GM19463 (cell line): ENCODE measurements around the gene ARHGAP15.

Experiments used
- ATAC-seq: cut with Tn5 transposase; IDR thresholded peaks from one replicate; pipeline ENCODE4 v1.9.1; 2021; ENCODE audit warnings: mild to moderate bottlenecking, moderate library complexity; ENCODE audit not compliant: unreplicated experiment

ARHGAP15 gene

DNA sequence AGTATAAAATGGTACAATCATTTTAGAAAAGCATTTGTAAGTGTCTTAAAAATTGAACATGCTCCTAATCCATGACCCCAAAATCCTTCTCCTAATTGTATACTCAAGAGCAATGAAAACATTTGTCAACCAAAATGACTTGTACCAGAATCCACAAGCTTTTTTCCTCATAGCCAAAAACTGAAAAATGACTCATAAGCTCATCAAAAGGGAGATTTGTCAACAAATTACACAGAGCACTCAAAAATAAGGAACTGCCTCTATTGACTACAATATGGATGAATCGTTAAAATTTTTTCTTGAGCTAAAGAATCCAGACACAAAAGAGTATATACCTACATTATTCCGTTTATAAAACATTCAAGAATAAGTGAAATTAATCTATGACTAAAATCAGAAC is 544.8 kb downstream of the ARHGAP15 start:
- ATAC-seq, result no peak

DNA sequence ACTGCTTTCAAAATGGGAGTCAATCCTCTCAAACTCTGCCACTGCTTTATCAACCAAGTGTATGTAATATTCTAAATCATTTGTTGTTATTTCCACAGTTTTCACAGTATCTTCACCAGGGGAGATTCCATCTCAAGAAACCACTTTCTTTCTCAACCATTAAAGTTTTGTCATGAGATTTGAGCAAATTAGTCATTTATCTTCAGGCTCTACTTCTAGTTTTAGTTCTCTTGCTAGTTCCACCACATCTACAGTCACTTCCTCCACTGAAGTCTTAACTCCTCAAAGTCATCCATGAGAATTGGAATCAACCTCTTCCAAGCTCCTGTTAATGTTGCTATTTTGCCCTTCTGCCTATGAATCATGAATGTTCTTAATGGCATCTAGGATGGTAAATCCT is 545.8 kb downstream of the ARHGAP15 start:
- ATAC-seq, result no peak

DNA sequence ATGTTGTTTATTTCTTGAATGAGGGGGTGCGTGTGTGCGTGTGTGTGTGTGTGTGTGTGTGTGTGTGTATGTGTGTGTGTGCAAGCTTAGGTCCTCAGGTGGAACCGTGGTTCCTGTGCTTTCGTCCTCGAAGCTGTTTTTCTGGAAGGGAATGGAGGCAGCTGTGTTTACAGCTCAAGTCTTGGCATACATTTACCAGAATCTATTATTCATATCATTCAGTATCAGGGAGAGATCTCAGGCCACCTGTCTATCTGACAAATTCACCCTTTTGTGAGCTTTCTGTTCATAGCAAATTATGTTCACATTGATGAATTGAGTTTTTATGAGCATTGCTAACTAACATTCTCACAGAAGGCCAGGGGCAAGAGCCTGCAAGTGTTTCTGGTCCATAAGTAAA is 550.4 kb downstream of the ARHGAP15 start:
- ATAC-seq, result no peak

DNA sequence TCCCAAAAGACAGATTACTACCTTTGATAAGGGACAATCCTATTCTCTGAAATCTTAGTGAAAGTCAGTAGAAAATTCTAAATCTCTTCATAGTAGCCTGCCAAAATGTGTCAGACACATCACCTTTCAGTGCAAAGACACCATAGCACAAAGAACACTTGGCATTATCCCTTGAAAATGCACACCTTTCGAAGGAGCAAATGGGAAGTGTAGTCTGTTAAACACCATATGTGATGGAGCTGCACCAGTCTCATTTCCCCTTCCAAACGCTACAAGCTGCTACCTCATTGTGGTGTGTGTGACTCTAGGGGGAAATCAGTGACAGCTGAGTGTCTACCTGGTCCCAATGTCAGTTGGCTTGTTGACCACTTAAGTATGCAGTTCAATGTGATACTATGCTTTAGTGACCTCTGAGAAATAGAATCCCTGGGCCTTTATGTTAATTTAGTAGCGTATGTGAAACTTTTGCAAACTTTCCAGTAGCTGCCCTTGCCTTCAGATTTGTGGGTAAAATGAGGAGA is 551.7 kb downstream of the ARHGAP15 start:
- no peak for ATAC-seq

DNA sequence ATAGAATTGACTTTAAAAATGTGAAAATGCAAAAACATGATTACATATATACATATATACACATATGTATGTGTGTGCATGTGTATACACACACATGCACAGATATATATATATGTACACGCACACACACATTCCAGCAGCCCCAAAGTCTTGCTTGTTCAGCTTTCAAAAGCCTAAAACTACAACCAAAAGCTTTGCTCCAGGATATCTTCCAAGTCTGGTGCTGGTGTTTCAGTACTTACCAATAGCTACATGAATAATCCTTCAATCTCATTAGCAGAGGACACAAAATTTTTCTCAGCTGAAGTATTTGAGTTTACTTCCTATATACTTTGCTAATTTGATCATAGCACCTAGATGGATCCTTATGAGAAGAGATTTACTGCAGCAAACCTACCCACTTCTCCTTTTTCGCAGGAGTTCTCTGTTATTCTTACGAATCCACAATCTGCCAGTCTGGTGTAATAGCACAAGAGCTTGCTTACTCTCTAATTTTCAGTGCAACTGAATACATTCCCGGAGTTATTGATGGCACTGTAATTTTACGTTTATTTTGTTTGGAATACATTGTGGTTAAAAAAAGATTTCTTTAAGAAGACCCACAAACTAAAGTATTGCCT is 553.3 kb downstream of the ARHGAP15 start:
- ATAC-seq, result no peak

DNA sequence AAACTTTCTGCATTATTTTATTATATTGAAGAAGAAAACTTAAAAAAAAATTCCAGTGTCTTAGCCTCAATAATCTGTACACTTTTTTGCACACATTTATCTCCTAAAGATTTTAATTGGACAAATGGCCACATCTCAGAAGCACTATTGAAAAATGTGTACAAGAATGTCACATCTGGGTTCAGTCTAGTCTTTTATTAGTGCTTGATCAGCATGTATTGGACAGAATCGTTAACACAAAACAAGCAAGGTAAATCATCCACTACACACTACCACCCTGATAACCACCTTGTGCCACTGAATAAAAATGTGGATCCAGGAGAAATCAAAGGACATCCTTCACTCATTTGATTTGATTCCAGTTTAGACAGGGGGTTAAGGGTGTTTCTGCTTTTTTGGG is 554.8 kb downstream of the ARHGAP15 start:
- ATAC-seq, result no peak

DNA sequence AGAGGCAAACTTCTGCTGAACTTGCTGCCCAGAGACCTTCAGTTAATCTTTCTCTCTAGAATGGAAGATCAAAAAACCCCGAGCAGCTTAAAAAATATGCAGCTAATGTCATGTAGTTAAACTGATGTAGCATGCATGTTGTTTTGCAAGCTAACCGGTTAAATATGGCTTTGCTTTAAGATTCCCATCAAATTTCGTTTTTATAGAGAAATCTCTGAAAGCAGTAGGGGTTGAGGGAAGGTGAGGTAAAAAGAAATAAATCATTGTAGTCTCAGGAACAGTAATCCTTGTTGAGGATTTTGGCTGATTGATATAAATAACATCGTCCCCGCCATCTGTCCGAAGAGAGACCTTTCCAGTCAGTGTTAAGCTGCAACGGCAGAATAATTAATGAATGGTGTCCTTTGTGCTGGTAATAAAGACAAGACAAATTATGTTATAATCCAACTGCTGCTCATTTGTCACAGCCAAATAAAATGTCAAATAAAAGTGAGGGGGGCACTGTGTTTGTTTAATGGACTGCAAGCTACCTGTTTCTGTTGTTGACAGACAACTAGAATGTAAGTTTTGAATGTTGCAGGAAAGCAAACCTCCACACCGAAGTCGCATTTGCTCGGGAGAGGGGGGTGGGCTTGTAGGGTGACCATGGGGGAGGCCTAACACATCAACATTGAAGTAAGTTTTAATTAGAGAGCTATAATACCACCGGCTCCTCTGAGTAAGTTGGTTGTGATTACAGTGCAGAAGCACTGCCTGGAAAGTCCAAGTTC is 555.5 kb downstream of the ARHGAP15 start:
- no peak for ATAC-seq

DNA sequence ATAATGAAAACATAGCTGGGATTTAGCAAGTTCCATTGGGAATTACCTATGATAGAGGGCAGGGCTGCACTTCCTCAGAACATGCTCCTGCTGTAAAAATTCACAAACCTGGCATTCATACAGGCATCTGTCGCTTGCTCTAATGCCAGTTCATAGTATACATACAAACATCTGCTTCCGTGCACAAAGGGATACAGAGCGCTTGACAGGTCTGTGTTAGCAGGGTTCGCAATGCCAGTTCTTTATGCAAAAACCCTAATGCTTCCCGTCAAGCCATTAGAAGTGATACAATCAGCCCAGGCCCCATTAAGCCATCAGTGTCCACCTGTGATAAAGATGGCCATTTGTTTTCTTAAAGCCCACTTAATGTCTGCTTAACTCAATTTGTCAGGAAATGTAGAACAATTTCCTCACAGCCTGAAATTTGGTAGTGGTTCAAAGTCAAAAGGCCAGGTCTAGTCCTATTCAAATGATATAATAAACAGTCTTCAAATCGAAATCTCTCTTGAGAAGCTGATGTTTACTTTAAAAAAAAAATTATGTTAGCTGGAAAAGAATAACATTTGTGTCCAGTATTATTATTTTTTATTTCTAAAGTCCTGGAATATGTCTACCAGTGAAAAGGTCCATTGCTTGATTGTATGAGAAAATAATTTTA is 556.3 kb downstream of the ARHGAP15 start:
- no peak for ATAC-seq

DNA sequence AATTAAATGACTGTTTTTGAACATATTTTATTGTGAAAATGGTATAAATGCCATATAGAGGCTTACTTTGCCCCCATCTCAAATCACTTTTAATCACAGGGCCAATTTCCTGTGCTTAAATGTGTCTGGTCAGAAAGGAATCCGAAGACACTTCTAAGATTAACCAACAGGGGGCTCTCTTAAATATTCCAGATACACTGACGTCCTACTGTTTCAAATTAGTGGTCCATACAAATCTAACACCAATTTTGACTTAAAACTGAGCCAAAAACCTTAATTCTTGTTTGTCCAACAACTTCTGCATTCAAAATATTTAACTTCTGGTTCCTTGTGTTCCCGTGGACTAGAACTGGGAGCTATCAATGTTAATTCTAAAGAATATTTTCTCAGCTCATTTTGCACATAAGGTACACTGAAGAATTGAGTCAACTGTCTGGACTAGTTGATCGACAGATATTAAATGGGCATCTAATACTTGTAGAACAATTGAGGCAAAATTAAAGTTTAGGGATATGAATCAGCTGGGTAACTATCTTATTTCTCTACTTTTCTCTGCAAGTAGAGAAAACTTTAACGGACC is 557.5 kb downstream of the ARHGAP15 start:
- no peak for ATAC-seq

DNA sequence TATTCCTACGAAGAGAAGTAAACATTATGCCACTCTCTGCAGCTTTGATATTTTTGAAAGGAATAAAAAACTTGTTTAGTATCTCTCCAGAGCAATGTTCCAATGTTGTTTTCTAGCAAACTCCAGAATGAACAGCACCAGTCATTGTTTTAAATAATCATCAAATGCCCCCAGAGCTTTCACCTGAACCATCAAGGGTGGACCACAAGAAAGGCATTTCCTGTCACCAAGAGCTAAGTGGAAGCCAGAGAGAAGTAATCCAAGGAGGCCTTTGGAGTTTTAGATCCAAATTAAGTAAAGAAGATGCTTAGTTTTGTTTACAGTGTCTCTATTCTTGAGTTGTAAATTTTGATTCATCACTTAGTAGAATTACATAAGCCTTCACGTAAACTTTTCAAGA is 559.0 kb downstream of the ARHGAP15 start:
- ATAC-seq, result no peak

DNA sequence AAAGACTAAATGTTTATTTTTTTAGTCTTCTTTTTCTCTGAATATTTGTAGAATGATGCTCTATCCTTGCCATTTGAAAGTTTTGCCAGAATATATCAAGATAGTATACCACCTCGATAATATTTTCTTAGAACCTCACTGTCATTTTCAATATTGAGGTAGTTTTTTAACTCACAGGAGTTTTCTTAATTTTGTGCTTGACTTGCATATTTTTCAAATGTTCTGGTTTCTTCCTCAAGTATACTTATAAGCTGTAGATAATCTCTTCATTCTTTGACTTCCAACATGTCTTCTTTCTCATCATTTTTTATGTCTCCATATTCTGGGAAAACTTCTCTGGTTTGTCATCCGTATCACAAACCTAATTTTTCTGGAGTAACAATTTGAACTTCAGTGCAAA is 559.6 kb downstream of the ARHGAP15 start:
- no peak for ATAC-seq

DNA sequence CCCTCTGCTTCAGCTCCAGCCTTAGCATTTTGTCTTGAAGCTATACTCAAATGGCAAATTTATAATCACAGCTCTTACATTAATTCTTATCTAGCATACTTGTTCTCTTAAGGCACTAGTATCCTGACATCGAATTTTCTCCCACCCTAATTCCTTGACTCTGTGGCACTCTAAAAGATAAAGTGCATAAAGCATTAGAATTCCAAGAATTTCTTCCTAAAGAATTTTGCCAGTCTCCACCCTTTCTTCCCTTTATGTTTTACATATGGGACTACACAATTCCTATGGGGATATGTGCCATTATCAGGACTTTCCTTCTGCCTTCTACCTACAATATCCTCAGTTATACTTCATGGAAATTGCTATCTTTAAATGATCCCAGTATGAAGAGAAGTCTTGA is 560.3 kb downstream of the ARHGAP15 start:
- ATAC-seq, result no peak

DNA sequence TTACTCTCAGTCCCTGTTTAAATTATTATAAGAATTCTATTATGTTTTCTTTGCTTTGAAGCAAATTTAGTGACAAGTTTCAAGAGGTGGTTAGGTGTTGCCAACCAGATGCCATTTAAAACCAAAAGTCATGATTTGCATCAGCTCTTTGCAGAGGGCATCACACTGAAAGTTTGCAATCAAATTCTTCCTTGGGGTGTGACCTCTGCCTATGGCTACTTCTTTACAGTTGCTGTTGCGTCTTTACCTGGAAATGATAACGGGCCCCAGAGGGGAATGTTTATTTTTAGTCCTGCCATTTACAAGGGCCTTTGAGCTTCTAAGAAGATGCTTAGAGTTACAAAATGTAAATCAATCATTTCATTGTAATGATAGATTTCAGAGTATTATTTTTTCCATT is 561.0 kb downstream of the ARHGAP15 start:
- no peak for ATAC-seq

DNA sequence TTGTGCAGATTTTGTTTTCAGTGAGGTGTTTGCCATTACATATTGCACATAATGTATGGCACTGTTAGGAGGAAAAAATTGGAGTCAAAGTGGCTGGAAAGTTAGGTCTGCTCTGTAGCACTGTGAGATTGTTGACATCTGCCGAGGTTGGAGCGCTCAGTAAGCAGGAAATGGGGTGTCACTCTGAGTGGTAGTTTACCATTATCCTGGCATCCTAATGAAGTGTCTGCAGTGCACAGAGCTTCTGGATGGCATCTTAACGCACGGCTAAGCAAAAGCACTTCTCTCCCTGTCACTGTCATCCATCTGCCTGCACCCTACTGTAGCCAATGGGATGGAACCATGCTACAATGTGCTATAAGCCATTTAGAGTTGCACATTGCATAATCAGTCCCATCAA is 561.9 kb downstream of the ARHGAP15 start:
- ATAC-seq, result no peak

DNA sequence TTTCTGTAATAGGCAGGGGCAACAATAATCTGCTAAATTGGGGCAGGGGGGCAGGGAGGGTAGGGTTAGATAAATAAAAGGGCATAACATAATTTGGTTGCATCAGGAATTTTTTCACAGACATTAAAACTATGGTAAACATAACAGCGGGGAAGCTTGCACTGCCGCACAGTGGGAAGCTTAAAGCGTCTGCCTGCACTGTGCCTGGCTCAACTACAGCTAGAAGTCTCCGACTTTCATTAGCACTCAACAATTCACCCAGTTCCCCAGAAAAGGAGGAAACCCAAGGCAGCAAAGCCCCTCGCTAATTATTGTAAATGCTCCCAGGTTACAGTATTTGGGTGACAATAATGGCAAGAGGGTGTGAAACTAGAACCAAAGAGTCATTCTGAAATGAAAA is 562.9 kb downstream of the ARHGAP15 start:
- no peak for ATAC-seq

DNA sequence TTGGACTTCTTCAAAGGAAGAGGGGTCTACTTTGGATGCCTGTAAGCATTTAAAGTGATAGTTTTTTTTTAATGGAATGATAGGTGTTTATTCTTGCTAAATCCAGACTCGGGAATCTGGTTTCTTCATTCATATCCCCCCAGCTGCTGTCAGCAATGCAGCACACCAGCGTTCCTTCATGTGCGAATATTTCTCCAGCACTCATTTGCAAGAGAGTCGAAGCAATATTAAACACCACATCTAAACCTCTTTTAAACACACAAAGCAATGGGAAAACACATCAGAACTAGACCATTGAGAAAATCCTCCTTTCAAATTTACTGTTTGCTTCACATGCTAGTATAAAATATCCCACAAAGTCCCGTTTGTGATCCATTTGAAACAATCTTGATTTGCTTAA is 563.7 kb downstream of the ARHGAP15 start:
- no peak for ATAC-seq

DNA sequence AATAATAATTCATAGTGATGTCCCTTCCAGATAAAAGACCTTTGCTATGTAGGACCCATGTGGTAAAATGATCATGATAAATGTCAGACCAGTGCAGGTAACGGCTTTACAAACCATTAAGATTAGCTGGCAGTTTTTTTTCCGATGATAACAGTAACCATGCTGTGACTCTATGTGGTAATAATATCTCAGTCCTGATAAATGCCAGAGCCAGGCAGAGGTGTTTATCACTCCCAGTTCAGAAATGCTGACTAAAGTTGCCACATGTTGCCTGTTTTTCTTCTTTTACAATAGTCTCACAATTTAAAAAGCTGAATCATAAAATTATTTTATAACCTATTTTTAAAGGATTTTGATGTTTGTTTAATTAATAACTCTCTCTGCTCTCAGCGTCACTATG is 565.1 kb downstream of the ARHGAP15 start:
- no peak for ATAC-seq

DNA sequence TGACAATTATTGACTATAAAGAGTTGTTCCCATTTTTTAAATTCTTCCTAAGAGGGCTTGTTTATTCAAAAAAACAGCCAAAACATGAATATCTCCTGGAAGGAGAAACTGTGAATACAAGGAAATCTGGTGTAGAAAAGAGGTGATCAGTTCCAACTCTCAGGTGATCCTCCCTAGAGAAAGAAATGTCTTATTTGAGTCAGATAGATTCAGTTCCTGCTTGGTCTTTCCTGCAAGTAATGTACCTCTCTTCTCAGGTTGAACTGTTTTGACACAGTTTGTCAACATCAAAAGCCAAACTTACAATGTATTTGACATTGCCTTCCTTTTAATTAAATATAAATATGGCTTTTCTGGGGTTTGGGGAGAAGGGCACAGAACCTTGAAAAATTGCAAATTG is 567.4 kb downstream of the ARHGAP15 start:
- ATAC-seq, result peak; percentile 64

DNA sequence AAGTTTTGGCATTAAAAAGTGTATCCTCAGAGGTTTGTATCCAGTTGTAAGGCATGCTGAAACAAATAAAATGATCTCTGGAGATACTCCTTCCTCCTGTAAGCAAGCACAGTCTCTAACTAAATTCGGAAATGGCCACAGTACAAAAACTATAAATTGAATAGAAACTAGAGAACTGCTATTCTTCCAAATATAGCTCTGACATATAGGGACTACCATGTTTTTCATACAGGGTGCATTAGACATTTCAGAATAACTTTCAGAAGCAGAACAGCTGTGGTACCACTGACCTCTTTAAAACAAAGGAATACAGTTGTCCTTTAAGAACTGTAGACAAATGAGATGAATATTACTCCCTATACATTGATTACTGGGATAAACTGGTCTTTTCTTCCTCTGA is 568.5 kb downstream of the ARHGAP15 start:
- ATAC-seq, result no peak

DNA sequence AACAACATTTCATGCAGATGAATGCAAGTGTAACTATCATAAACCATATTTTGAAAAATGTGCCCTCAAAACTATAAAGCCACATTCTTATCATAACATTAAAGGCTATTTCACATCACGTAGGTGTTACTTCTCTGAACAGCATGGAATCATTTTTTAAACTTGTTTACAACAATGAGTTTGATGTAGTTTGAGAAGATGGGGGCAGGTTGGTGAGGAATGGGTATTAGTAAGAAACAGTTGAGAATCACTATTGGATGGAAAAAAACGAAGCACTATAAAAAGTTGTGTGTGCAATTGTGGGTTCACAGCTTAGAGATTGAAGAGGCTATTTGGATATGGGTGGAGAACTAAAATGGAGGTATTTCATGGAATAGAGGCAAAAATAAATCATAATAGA is 569.1 kb downstream of the ARHGAP15 start:
- no peak for ATAC-seq

DNA sequence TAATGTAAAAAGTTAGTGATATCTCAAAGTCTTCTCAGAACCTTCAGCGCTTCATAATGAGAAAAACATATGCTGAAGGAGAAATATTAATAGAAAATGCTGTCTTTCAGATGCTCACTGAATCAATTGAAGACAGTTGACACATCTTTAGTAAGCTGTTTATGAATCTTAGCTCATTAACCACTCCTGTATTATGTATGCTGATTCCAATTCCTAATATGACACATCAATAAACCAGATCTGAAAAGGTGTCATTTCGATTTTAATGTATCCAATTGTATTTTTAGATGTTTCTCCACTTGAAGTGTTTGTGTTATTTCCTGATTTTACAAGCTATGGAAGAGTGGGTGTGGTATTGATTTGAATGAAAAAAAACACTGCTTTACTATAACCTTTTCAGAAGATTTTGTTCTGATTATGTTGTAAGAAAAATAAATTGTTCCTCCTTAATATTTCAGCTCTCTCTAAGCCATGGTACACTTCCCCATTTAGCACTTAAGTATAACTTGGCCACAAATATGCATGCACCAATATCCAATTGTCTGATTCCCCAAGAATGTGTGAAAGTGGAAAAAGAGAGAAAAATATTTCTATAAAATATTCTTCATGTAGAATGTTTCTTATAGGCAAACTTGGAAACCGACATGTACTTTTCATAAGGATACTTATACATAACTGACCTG is 569.8 kb downstream of the ARHGAP15 start:
- ATAC-seq, result no peak
